IPS-15b (cell line): ENCODE data around the gene POLR2H.

Experiments
- H3K27me3 ChIP-seq: one replicate; pipeline ENCODE4 v1.6.1; 2013; ENCODE audit warnings: low read length; ENCODE audit not compliant: control insufficient read depth, insufficient read depth
- H3K36me3 ChIP-seq: one replicate; pipeline ENCODE4 v1.6.1; 2013; ENCODE audit warnings: low read length; ENCODE audit not compliant: control insufficient read depth, insufficient read depth
- H3K4me1 ChIP-seq: one replicate; pipeline ENCODE4 v1.6.1; 2013; ENCODE audit warnings: mild to moderate bottlenecking, low read length; ENCODE audit not compliant: control insufficient read depth, insufficient read depth
- H3K4me3 ChIP-seq: one replicate; pipeline ENCODE4 v1.5.1; 2013; ENCODE audit warnings: low read depth, low read length
- H3K9ac ChIP-seq: one replicate; pipeline ENCODE4 v1.6.1; 2013; ENCODE audit warnings: low read depth, mild to moderate bottlenecking, low read length
- H3K9me3 ChIP-seq: one replicate; pipeline ENCODE4 v1.6.1; 2013; ENCODE audit warnings: mild to moderate bottlenecking, low read length; ENCODE audit not compliant: control insufficient read depth, insufficient read depth

Gene POLR2H

GRCh38 chr3:184362668-184363546 is 1.4 kb downstream of the POLR2H start:
- Histone ChIP-seq H3K4me3 (peak overlapping the region; percentile 95), H3K4me1 (peaks cover 15% of the 10 kb centered on the region), H3K27me3 (peaks cover 31% of the 10 kb centered on the region), H3K9me3 (no peaks in the 10 kb centered on the region), H3K36me3 (peaks cover 17% of the 10 kb centered on the region), H3K9ac (peak overlapping the region; percentile 88)

GRCh38 chr3:184366619-184367289 is 5.2 kb downstream of the POLR2H start:
- no peak overlapping the region for H3K9ac ChIP-seq
- H3K36me3 ChIP-seq = peaks cover 20% of the 10 kb centered on the region
- no peaks in the 10 kb centered on the region for H3K9me3 ChIP-seq
- peaks cover 2% of the 10 kb centered on the region for H3K4me1 ChIP-seq
- H3K27me3 ChIP-seq = no peaks in the 10 kb centered on the region
- H3K4me3 ChIP-seq = no peak overlapping the region

DNA sequence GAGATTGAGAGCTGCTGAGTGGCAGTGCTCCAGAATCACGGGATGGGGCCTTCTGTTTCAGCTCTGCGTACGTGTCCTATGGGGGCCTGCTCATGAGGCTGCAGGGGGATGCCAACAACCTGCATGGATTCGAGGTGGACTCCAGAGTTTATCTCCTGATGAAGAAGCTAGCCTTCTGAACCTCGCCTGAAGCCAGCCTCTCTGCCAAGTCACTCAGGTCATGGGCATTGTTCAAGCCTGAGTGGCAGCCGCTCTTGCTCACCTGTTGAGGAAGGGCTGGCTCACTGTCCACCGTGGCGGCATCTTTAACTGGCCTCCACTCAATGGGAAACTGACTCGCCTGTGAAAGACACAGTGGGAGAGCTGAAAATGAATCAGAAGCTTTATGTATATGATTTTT is 6.6 kb downstream of the POLR2H start:
- no peak overlapping the region for H3K9ac ChIP-seq
- H3K4me1 ChIP-seq = peaks cover 4% of the 10 kb centered on the region
- H3K4me3 ChIP-seq = no peak overlapping the region
- peaks cover 20% of the 10 kb centered on the region for H3K36me3 ChIP-seq
- no peaks in the 10 kb centered on the region for H3K9me3 ChIP-seq
- H3K27me3 ChIP-seq = no peaks in the 10 kb centered on the region

DNA sequence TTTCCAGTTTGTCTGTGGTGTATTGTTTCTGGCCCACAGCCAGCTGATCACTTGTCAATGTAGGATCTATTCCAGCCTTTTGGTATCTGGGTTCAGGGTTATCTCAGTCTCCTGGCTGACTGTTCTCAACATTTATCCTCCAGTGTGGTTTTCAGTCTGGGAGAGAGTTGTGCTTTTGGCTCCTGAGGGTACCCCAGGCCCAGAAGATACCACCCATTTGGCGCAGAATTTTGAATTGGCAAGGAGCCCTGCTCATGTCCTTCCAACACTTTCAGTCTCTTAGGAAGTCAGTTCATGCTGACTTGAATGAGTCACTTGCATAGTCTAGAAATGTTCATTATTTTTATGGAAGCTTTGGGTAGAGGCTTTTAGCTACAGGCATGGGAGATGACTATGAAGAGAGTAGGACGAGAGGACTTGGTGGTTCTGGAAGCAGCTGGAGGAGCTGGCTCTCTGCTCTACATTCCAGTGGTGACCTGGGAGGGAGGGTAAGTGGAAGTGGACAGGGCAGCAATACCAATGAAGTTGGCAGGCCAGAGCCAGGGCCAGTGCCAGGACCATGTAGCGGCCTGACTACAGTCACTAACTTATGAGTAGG is 7.2 kb downstream of the POLR2H start:
- Histone ChIP-seq H3K4me1 (peaks cover 4% of the 10 kb centered on the region), H3K27me3 (peaks cover 4% of the 10 kb centered on the region), H3K36me3 (peaks cover 20% of the 10 kb centered on the region)

DNA sequence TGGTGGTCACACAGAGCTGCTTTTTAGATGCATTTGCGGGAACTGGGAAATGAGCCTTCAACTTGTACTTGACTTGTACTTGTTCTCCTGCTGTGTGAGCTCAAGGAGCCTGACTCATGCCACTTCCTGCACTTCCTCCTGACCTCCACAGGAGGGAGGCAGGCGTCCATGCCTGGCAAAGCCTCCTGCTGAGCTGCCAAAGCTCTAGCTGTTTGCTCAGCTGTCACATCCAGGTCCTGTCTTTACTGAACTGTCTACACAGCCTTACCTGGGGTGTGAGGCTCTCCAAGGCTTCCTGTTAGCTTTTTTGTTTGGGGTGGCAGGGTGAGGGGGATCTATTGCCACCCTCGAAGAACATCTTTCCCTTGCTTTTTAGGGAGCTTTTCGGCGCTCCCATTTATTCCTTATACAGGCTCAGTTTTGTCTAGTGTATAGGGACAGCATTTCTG is 10.1 kb downstream of the POLR2H start:
- Histone ChIP-seq H3K27me3 (peaks cover 14% of the 10 kb centered on the region), H3K4me3 (no peak overlapping the region), H3K4me1 (peaks cover 4% of the 10 kb centered on the region), H3K9ac (no peak overlapping the region), H3K36me3 (peaks cover 12% of the 10 kb centered on the region), H3K9me3 (no peaks in the 10 kb centered on the region)

More for the DNA sequence above, 7.2 kb downstream of the POLR2H start:
- no peak overlapping the region for H3K9ac ChIP-seq
- H3K9me3 ChIP-seq = no peaks in the 10 kb centered on the region
- H3K4me3 ChIP-seq = no peak overlapping the region

DNA sequence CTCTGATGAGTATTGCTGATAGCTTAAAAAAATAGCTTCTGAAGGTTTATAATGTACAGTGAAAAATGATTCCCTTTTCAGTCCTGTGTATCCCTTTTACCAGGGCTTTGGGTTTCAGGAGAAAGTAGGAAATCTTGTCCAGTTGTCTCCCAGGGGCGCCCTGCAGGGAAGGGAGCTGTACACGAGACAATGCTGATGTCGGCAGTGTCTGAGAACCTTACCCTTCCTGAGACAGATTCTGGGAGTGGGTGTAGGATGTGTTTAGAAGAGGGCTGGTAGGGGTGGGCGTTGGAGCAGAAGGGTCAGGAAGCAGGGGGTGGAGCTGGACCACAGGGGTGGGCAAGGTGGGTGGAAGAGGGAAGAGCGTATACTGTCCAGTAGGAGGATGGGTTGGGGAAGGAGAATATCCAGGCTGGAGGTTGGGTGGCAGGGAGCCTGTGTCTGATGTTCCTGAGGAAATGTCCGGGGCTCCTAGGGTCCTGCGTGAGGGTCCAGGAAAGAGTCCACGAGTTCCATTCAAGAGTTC is 10.8 kb downstream of the POLR2H start:
- H3K9me3 ChIP-seq = no peaks in the 10 kb centered on the region
- H3K4me1 ChIP-seq = peaks cover 4% of the 10 kb centered on the region

GRCh38 chr3:184372911-184373310 is 11.4 kb downstream of the POLR2H start:
- Histone ChIP-seq H3K9me3 (no peaks in the 10 kb centered on the region), H3K4me1 (peaks cover 6% of the 10 kb centered on the region), H3K27me3 (peaks cover 20% of the 10 kb centered on the region), H3K9ac (no peak overlapping the region), H3K36me3 (peaks cover 7% of the 10 kb centered on the region), H3K4me3 (no peak overlapping the region)

More for the DNA sequence above, 10.8 kb downstream of the POLR2H start:
- Histone ChIP-seq H3K9ac (no peak overlapping the region), H3K4me3 (no peak overlapping the region), H3K36me3 (peaks cover 8% of the 10 kb centered on the region), H3K27me3 (peaks cover 19% of the 10 kb centered on the region)

GRCh38 chr3:184373422-184373821 is 11.9 kb downstream of the POLR2H start:
- H3K4me1 ChIP-seq = peaks cover 6% of the 10 kb centered on the region
- peaks cover 1% of the 10 kb centered on the region for H3K36me3 ChIP-seq
- no peak overlapping the region for H3K4me3 ChIP-seq
- H3K27me3 ChIP-seq = peaks cover 25% of the 10 kb centered on the region
- H3K9me3 ChIP-seq = no peaks in the 10 kb centered on the region
- no peak overlapping the region for H3K9ac ChIP-seq

DNA sequence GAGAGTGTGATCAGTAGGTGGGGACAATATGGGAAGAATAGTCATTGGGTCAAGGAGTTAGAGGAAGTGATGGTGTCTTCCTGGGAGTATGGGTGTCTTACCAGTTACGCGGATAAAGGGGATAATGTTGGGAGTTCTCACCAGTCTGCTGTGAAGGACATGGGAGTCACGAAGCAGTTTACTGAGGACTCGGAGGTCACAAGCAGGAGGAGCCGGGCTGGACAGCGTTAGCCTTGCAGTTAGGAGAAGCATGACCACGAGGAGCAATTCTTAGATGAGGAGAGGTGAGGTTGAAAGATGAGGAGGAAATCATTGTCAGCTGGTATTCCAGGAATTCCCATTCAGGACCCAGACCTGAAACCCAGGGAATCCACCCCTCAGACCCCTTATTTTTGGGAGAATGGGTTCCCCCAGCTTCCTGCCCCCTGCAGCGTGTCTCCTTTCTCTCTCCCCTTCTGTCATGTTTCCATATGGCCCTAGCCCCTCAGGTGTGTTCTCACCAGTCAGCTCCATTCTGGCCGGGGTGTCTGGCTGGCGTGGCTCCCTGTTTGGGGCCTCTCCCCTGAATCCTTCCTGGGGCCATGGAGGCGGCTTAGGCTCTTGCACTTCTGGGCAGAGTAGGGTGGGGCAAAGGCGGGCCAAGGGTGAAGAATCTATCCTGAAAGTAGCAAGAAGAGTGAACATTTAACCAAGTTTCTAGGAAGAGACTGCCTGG is 14.4 kb downstream of the POLR2H start:
- Histone ChIP-seq H3K9ac (no peak overlapping the region), H3K4me1 (peaks cover 12% of the 10 kb centered on the region), H3K27me3 (peaks cover 40% of the 10 kb centered on the region)

DNA sequence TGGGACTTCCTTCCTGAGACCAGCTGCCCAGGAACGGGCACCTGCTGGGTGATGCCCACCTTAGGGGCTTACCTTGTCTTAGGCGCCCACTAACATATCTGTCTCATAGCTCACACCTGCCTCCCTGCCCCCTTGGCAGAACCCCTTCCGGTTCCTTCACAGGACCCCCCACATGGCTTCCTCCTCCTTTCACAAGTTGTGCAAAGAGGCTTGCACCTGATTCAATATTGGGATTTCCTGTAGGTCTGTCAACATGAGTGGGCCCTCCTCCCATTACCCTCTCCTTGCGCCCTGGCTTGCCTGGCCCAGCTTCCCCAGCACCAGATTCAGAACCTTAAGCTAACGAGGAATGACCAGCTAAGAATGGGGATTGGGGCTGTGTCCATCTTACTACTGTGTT is 15.9 kb downstream of the POLR2H start:
- H3K9me3 ChIP-seq = no peaks in the 10 kb centered on the region
- peak overlapping the region; percentile 3 for H3K4me3 ChIP-seq
- no peaks in the 10 kb centered on the region for H3K36me3 ChIP-seq
- peaks cover 8% of the 10 kb centered on the region for H3K4me1 ChIP-seq
- peaks cover 55% of the 10 kb centered on the region for H3K27me3 ChIP-seq
- H3K9ac ChIP-seq = no peak overlapping the region

More for the DNA sequence above, 14.4 kb downstream of the POLR2H start:
- Histone ChIP-seq H3K36me3 (no peaks in the 10 kb centered on the region), H3K4me3 (no peak overlapping the region), H3K9me3 (no peaks in the 10 kb centered on the region)

- Histone ChIP-seq H3K27me3 (peaks cover 60% of the 10 kb centered on the region), H3K4me1 (peaks cover 8% of the 10 kb centered on the region), H3K9me3 (no peaks in the 10 kb centered on the region), H3K9ac (no peak within 1 kb of the TSS), H3K4me3 (peak within 1 kb of the TSS; percentile 16), H3K36me3 (no peaks in the 10 kb centered on the region)
Measured at GRCh38 chr3:184377882-184378445, 16.5 kb downstream of the POLR2H start, which contains the start of gene THPO. Gene THPO (minus strand): TSS chr3:184378207. CDS start chr3:184376259, 1,948 bp downstream.
